ENCODE data around the gene MTX2. TPM values are rescaled to one million over a fixed set of nuclear protein-coding genes. Genes with fewer than 3 reads are reported as not detected.

The MTX2 gene
- total RNA-seq, 2 donors from 2014 or later = 34.1 to 42.3 TPM

DNA sequence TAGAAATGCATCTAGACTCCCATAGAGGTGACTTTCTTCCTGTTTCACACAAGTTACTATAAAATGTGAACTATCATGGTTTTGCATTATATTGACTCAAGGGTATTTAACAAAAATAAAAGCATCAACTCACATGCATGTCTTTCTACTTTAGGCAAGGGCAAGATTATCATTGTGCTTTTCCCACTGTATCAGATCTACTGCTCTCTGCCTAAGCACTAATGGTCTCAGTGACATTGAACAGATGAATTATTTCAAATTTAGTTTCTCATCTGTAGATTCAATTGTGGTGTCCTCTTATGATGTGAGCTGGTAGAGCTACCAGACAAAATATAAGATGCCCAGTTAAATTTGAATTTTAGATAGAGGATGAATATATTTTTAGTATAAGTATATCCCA is 113.9 kb downstream of the MTX2 start:
- Mint-ChIP-seq H3K4me3 (no peak overlapping the region), H3K27ac (no peak overlapping the region), H3K4me1 (no peaks in the 10 kb centered on the region), H3K27me3 (ENCODE audit: insufficient read depth) (peaks cover 12% of the 10 kb centered on the region), H3K9me3 (peaks cover 12% of the 10 kb centered on the region), H3K36me3 (ENCODE audit: low read depth) (no peaks in the 10 kb centered on the region)
- TF ChIP-seq, protein P1, sequence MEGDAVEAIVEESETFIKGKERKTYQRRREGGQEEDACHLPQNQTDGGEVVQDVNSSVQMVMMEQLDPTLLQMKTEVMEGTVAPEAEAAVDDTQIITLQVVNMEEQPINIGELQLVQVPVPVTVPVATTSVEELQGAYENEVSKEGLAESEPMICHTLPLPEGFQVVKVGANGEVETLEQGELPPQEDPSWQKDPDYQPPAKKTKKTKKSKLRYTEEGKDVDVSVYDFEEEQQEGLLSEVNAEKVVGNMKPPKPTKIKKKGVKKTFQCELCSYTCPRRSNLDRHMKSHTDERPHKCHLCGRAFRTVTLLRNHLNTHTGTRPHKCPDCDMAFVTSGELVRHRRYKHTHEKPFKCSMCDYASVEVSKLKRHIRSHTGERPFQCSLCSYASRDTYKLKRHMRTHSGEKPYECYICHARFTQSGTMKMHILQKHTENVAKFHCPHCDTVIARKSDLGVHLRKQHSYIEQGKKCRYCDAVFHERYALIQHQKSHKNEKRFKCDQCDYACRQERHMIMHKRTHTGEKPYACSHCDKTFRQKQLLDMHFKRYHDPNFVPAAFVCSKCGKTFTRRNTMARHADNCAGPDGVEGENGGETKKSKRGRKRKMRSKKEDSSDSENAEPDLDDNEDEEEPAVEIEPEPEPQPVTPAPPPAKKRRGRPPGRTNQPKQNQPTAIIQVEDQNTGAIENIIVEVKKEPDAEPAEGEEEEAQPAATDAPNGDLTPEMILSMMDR (conservative IDR thresholded peaks at IDR 0.05) = no peak
- Histone ChIP-seq H3K9me3 (ENCODE audit: control insufficient read depth, low read length) (peaks cover 13% of the 10 kb centered on the region), H3K9ac (ENCODE audit: extremely low read depth, low read length, poor library complexity, severe bottlenecking) (no peak overlapping the region), H3K27me3 (ENCODE audit: control insufficient read depth, insufficient read depth, low read length, poor library complexity, severe bottlenecking) (no peaks in the 10 kb centered on the region), H3K36me3 (ENCODE audit: control insufficient read depth, insufficient read depth, low read length) (no peaks in the 10 kb centered on the region), H3K4me3 (ENCODE audit: low read length) (no peak overlapping the region), H3K4me1 (ENCODE audit: control insufficient read depth, insufficient read depth, low read length) (no peaks in the 10 kb centered on the region), H3K27ac (ENCODE audit: low read depth, low read length) (no peak overlapping the region)
- DNase-seq = no peak

DNA sequence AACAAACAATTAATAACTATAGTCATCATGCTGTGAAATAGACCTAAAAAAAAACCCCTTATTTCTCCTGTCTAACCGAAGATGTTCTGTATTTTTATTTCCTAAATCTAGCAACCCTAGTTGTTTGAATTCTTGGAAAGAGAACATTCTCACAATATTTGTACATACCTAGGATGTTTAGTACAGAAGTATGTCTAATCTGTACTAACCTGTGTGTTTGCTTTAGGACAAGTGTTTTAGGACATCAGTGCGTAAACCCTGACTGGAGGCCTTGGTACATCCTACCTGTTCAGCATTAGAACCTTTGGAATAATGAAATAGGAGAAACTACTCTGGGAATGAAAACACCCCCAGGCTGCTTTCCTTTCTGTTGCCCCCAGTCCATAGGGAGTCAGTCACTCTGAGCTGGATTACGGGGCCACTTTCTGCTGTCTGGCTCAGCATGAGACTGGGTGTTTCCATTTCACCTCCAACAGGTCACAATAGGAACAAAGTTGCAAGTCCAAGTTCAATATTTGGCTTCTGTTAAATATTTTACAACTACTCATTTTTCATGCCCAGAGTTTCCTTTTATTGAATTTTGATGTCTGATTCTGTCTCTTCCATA is 114.7 kb downstream of the MTX2 start:
- Mint-ChIP-seq H3K4me1 (peaks cover under 1% of the 10 kb centered on the region), H3K9me3 (peaks cover 9% of the 10 kb centered on the region), H3K4me3 (no peak overlapping the region), H3K36me3 (ENCODE audit: low read depth) (no peaks in the 10 kb centered on the region), H3K27ac (no peak overlapping the region), H3K27me3 (ENCODE audit: insufficient read depth) (peaks cover 12% of the 10 kb centered on the region)
- Histone ChIP-seq H3K9ac (ENCODE audit: extremely low read depth, low read length, poor library complexity, severe bottlenecking) (no peak overlapping the region), H3K36me3 (ENCODE audit: control insufficient read depth, insufficient read depth, low read length) (no peaks in the 10 kb centered on the region), H3K4me3 (ENCODE audit: low read length) (no peak overlapping the region), H3K9me3 (ENCODE audit: control insufficient read depth, low read length) (peaks cover 5% of the 10 kb centered on the region), H3K4me1 (ENCODE audit: control insufficient read depth, insufficient read depth, low read length) (no peaks in the 10 kb centered on the region), H3K27me3 (ENCODE audit: control insufficient read depth, insufficient read depth, low read length, poor library complexity, severe bottlenecking) (no peaks in the 10 kb centered on the region), H3K27ac (ENCODE audit: low read depth, low read length) (no peak overlapping the region)
- TF ChIP-seq, protein P1 (conservative IDR thresholded peaks at IDR 0.05) = no peak
- 80 to 81% methylated on average over 2 to 3 of the region's 3 CpGs for WGBS, 2 experiments (ENCODE audit: insufficient coverage in 1 of 2, insufficient read length in 1 of 2)
- no peak for DNase-seq

DNA sequence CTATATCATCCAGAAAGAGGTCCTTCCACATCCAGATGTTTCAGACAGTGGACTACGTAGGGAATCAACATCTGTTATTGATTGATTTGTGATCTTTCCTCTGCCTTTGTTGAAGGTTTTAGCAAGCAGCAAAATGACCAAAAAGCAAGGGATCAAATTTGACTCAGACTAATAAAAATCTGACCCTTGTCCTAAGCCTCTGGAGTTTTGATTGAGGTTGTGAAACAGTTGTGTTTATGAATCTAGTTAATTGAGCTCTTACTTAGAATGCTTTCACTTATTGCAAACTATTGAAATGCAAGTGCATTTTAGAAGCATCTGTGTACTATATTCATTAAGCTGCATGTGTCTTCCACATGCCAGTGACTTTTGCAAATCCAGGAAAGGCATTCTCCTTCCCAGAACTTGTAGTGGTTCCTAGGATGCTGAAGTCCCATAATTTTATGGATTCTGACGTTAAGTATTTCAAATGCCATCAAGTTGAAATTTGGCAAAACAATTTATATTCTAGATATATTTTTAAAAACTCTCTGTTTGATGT is 116.0 kb downstream of the MTX2 start:
- Histone ChIP-seq H3K36me3 (ENCODE audit: control insufficient read depth, insufficient read depth, low read length) (no peaks in the 10 kb centered on the region), H3K4me1 (ENCODE audit: control insufficient read depth, insufficient read depth, low read length) (no peaks in the 10 kb centered on the region), H3K9me3 (ENCODE audit: control insufficient read depth, low read length) (no peaks in the 10 kb centered on the region), H3K27me3 (ENCODE audit: control insufficient read depth, insufficient read depth, low read length, poor library complexity, severe bottlenecking) (no peaks in the 10 kb centered on the region), H3K4me3 (ENCODE audit: low read length) (no peak overlapping the region), H3K9ac (ENCODE audit: extremely low read depth, low read length, poor library complexity, severe bottlenecking) (no peak overlapping the region), H3K27ac (ENCODE audit: low read depth, low read length) (no peak overlapping the region)
- no peak overlapping the region for H3K27ac Mint-ChIP-seq
- 82% methylated on average over 2 of the region's 2 CpGs; no CpG with 5 or more reads in 1 of the 2 experiments for WGBS, 2 experiments (ENCODE audit: insufficient coverage in 1 of 2, insufficient read length in 1 of 2)
- DNase-seq = no peak
- peaks cover 4% of the 10 kb centered on the region for H3K4me1 Mint-ChIP-seq
- peaks cover 8% of the 10 kb centered on the region for H3K27me3 Mint-ChIP-seq (ENCODE audit: insufficient read depth)
- H3K9me3 Mint-ChIP-seq = no peaks in the 10 kb centered on the region
- H3K36me3 Mint-ChIP-seq (ENCODE audit: low read depth) = no peaks in the 10 kb centered on the region
- no peak overlapping the region for H3K4me3 Mint-ChIP-seq
- TF ChIP-seq, protein P1 (conservative IDR thresholded peaks at IDR 0.05) = no peak

Measured in endodermal cell (in vitro differentiated cells).